Measurements from ENCODE around the gene APOL1.

DNA sequence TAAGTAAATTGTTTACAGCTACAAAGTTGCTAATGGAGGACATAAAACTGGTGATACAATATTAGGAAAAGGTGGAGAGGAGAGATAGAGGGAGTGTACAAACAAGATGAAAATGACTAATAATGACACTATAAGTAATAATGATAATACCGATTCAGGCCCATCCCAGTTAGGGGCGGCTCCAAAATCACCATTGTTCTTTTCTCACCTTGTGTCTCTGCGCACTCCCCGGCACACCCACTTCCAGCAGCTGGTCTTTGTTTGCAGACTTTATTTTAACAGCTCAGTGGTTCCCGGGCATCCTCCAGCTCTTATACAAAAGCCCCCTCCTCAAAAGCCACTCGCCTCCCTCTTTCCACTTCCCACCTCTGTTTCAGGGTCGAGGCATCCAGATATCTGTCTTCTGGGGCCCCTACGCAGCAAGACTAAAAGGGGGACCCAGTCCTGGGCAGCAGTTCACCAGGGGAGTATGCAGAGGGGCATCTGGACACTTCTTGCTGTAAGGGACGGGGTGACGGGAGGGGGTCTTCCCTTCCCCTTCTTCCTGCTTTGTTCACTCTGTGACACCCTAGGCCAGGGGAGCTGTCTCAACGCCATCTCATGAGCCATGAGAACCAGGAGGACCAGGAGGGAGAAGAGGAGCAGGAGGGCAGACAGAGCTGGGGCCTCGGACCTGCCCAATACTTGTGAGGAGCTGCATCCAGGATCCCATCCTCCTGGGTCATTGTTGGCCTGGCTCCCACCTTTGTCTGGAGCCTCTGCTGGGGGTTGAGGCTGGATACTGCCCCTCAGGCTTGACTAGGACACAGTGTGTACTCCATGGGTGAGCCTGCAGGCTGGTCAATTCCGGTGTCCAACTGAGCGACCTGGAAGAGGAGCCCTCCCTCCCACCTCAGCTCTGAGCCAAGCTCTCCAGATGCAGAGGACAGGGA is 16.3 kb upstream of the APOL1 start:
- TF ChIP-seq SPI1 (IDR thresholded peaks at IDR 0.05; ENCODE audit: low read depth, low read length) (no peak), TAF1 (IDR thresholded peaks at IDR 0.05; ENCODE audit: low read depth, low read length) (no peak), POLR2A (IDR thresholded peaks at IDR 0.05; ENCODE audit: low read depth, low read length) (no peak), PAX5 (IDR thresholded peaks at IDR 0.05; ENCODE audit: insufficient read depth, low read length, severe bottlenecking) (no peak), POLR2AphosphoS5 (IDR thresholded peaks at IDR 0.05; ENCODE audit: low read depth, low read length) (no peak), POU2F2 (IDR thresholded peaks at IDR 0.05; ENCODE audit: low read depth, low read length) (no peak)

Data from GM12891 (cell line).